Measurements from ENCODE around the gene ATP7B.
"Not testable (repeated sequence)": the region's sequence is repeated elsewhere in the genome, so short reads cannot be mapped to it uniquely, and the experiment has no call there.

DNA sequence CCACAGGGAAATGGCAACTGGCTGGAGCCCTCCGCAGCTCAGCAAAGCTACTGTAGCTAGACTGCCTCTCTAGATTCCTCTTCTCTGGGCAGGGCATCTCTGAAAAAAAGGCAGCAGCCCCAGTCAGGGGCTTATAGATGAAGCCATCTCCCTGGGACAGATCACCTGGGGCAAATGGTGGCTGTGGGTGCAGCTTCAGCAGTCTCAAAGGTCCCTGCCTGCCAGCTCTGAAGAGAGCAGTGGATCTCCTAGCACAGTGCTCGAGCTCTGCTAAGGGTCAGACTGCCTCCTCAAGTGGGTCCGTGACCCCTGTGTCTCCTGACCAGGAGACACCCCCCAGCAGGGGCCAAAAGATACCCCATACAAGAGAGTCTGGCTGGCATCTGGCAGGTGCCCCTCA lies 28.0 kb downstream of the ATP7B start:
- TF ChIP-seq, protein P1, sequence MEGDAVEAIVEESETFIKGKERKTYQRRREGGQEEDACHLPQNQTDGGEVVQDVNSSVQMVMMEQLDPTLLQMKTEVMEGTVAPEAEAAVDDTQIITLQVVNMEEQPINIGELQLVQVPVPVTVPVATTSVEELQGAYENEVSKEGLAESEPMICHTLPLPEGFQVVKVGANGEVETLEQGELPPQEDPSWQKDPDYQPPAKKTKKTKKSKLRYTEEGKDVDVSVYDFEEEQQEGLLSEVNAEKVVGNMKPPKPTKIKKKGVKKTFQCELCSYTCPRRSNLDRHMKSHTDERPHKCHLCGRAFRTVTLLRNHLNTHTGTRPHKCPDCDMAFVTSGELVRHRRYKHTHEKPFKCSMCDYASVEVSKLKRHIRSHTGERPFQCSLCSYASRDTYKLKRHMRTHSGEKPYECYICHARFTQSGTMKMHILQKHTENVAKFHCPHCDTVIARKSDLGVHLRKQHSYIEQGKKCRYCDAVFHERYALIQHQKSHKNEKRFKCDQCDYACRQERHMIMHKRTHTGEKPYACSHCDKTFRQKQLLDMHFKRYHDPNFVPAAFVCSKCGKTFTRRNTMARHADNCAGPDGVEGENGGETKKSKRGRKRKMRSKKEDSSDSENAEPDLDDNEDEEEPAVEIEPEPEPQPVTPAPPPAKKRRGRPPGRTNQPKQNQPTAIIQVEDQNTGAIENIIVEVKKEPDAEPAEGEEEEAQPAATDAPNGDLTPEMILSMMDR (conservative IDR thresholded peaks at IDR 0.05 in 1 of 2, IDR thresholded peaks at IDR 0.05 in 1 of 2; ENCODE audit: low read depth in 1 of 2, low read length in 2 of 2), result not testable (repeated sequence)
- not testable (repeated sequence) for TF ChIP-seq EZH2 (IDR thresholded peaks at IDR 0.05; ENCODE audit: low read length, missing control alignments)
